HepG2 (cell line): ENCODE measurements around the gene UBAP1L. TPM values are rescaled to one million over a fixed set of nuclear protein-coding genes. Genes with fewer than 3 reads are reported as not detected.

Experiments
- ATAC-seq: fragments of 200-7000 bp; cut with Tn5 transposase; 3 replicates; pipeline ENCODE4 v1.9.1; 2020; ENCODE audit warnings: mild to moderate bottlenecking, moderate library complexity
- BruUV-seq: library from RNA; stranded (reverse); fragments of 400-500 nt; replicated peaks from 2 replicates; lab custom pipeline; 2021; lab: Mats Ljungman, UMichigan
- CTCF ChIA-PET: fragments of 300-600 bp; formaldehyde crosslinking; extraction: SDS; loops from one replicate; lab custom pipeline; 2021; ENCODE audit warnings: low total read pairs, inconsistent platforms, low intra/inter-chr PET ratio; lab: Yijun Ruan, JAX
- POLR2A ChIA-PET: fragments of 350-600 bp; sonication (Branson Sonifier 250); formaldehyde crosslinking; loops from one replicate; lab custom pipeline; 2020; ENCODE audit warnings: antibody characterized with exemption, inconsistent platforms; lab: Yijun Ruan, JAX
- DNase-seq: peaks from one replicate; pipeline ENCODE4 v3.0.0-alpha.2; 2015; ENCODE audit warnings: low spot score
- FAIRE-seq: peaks from 3 replicates; lab custom pipeline; 2011; peaks lifted over from hg19 to GRCh38; lab: Jason Lieb, UNC
- H2AFZ ChIP-seq: one replicate; pipeline ENCODE4 v1.6.1; 2011; ENCODE audit warnings: low read length, inconsistent platforms
- H3K27ac ChIP-seq: fragments of 300-600 bp; 3 replicates; pipeline ENCODE4 v1.8.0; 2011; ENCODE audit warnings: mixed run types, mild to moderate bottlenecking, mixed read lengths, low read length, inconsistent platforms; ENCODE audit not compliant: insufficient read depth; ENCODE audit errors: extremely low read length
- H3K27me3 ChIP-seq, 2 experiments: fragments of 200-600 bp in 1 of 2; 2 replicates in 1 of 2; 3 replicates in 1 of 2; pipeline versions ENCODE4 v1.6.0 to v1.8.0; 2011; ENCODE audit warnings: low read length in 2 of 2, mild to moderate bottlenecking in 2 of 2, moderate library complexity in 2 of 2, inconsistent platforms in 1 of 2; ENCODE audit not compliant: insufficient read depth in 2 of 2, control insufficient read depth in 1 of 2
- H3K36me3 ChIP-seq, 2 experiments: fragments of 200-600 bp in 1 of 2; replicated peaks in 1 of 2; 2 replicates in 1 of 2; 3 replicates in 1 of 2; pipeline versions ENCODE4 v1.5.1 to v1.8.0; 2011; ENCODE audit warnings: low read length in 2 of 2, inconsistent platforms in 1 of 2; ENCODE audit not compliant: insufficient read depth in 2 of 2, control insufficient read depth in 1 of 2
- H3K4me1 ChIP-seq: 2 replicates; pipeline ENCODE4 v1.5.1; 2012; ENCODE audit warnings: low read length, inconsistent platforms; ENCODE audit not compliant: insufficient read depth
- H3K4me2 ChIP-seq: 2 replicates; pipeline ENCODE4 v1.6.0; 2011; ENCODE audit warnings: low read depth, low read length, inconsistent platforms
- H3K4me3 ChIP-seq, 3 experiments: fragments of 200-600 bp in 1 of 3; sonication (generic), shearing (Covaris generic) in 1 of 3; replicated peaks in 1 of 3; 2 replicates each; pipeline ENCODE4 v1.5.1; 2011 to 2016; ENCODE audit warnings: low read length in 3 of 3, inconsistent platforms in 2 of 3, low read depth in 2 of 3, mild to moderate bottlenecking in 2 of 3, control low read depth in 1 of 3, mixed read lengths in 1 of 3; ENCODE audit not compliant: insufficient read depth in 1 of 3
- H3K79me2 ChIP-seq: one replicate; pipeline ENCODE4 v1.6.1; 2011; ENCODE audit warnings: low read length, inconsistent platforms; ENCODE audit not compliant: insufficient read depth
- H3K9ac ChIP-seq: 2 replicates; pipeline ENCODE4 v1.6.0; 2011; ENCODE audit warnings: mild to moderate bottlenecking, low read depth, low read length, inconsistent platforms; ENCODE audit not compliant: insufficient read depth
- H3K9me3 ChIP-seq: 2 replicates; pipeline ENCODE4 v1.5.1; 2012; ENCODE audit warnings: mild to moderate bottlenecking, low read length
- H4K20me1 ChIP-seq: 2 replicates; pipeline ENCODE4 v1.6.0; 2011; ENCODE audit warnings: inconsistent platforms, mild to moderate bottlenecking, low read length, moderate library complexity; ENCODE audit not compliant: insufficient read depth
- CENPX ChIP-seq: sonication (generic); formaldehyde crosslinking; IDR thresholded peaks from 2 replicates; pipeline ENCODE4 v1.9.0; 2021; ENCODE audit warnings: mild to moderate bottlenecking, missing genetic modification reagents, moderate library complexity
- HOXA3 ChIP-seq: sonication (generic); formaldehyde crosslinking; IDR thresholded peaks from 2 replicates; pipeline ENCODE4 v1.5.0; 2020; ENCODE audit warnings: missing genetic modification reagents
- STAG1 ChIP-seq: sonication (generic); formaldehyde crosslinking; IDR thresholded peaks from 2 replicates; pipeline ENCODE4 v1.4.0; 2020; ENCODE audit warnings: missing genetic modification reagents
- ZBTB38 ChIP-seq: sonication (generic); formaldehyde crosslinking; IDR thresholded peaks from 2 replicates; pipeline ENCODE4 v1.5.1; 2020; ENCODE audit warnings: mild to moderate bottlenecking, missing genetic modification reagents
- ZSCAN29 ChIP-seq: sonication (generic); formaldehyde crosslinking; conservative IDR thresholded peaks from 2 replicates; pipeline ENCODE4 v1.4.0; 2020; ENCODE audit warnings: mild to moderate bottlenecking, missing genetic modification reagents
- whole genome bisulfite sequencing: methylation state at CpG from one replicate; pipeline ENCODE4 v1.1.6; 2017; ENCODE audit warnings: low lambda C conversion rate; 5-methylcytosine and 5-hydroxymethylcytosine counted together
- in situ Hi-C: cut with HindIII; loops from 2 replicates; pipeline ENCODE4 v1.10.0; 2017; ENCODE audit warnings: low pct_unique_long_range_greater_than_20kb; ENCODE audit not compliant: extremely low pct_ligation_motif_present
- intact Hi-C: fragments of 100-400 bp; cut with micrococcal nuclease; formaldehyde crosslinking; loops from one replicate; pipeline ENCODE4 v1.10.0; 2022; ENCODE audit not compliant: unreplicated experiment
- polyA plus RNA-seq, 8 experiments: library from polyadenylated mRNA; depleted of rRNA in 3 of 8; stranded (reverse) in 7 of 8; unstranded in 1 of 8; fragments of >200 nt; fragmentation: Illumina TruSeq in 4 of 8; extraction: Trizol in 4 of 8; gene quantifications; 2 replicates each; pipeline versions ENCODE4 v1.2.1 to v1.2.3, GENCODE V29; 2011 to 2016; ENCODE audit warnings: low read depth in 4 of 8, missing spikeins in 1 of 8, mixed read lengths in 1 of 8; ENCODE audit not compliant: insufficient read depth in 1 of 8
- total RNA-seq, 5 experiments: library from RNA; depleted of rRNA; stranded (reverse); fragments of >200 nt; fragmentation: Illumina TruSeq; extraction: Trizol; gene quantifications; 2 replicates each; pipeline ENCODE4 v1.2.3, GENCODE V29; 2016; ENCODE audit warnings: low read depth in 1 of 5
- TF ChIP-seq, protein P1 (sequence below): sonication (generic); formaldehyde crosslinking; IDR thresholded peaks from 2 replicates; pipeline ENCODE4 v1.5.1; 2020; ENCODE audit warnings: mild to moderate bottlenecking, missing genetic modification reagents, moderate library complexity
- TF ChIP-seq, protein P2 (sequence below): sonication (generic); formaldehyde crosslinking; IDR thresholded peaks from 2 replicates; pipeline ENCODE4 v1.5.0; 2020; ENCODE audit warnings: mild to moderate bottlenecking, missing genetic modification reagents, moderate library complexity
- TF ChIP-seq, protein P3 (sequence below): sonication (generic); formaldehyde crosslinking; IDR thresholded peaks from 2 replicates; pipeline ENCODE4 v1.8.0; 2022; ENCODE audit warnings: missing genetic modification reagents, mild to moderate bottlenecking, moderate library complexity, borderline replicate concordance

Gene UBAP1L
- total and polyA plus RNA-seq, 2 of the 13 experiments (the other 11 are each of a cell fraction or from before 2014, with no cell fraction given): 0.86 to 1.4 TPM

DNA sequence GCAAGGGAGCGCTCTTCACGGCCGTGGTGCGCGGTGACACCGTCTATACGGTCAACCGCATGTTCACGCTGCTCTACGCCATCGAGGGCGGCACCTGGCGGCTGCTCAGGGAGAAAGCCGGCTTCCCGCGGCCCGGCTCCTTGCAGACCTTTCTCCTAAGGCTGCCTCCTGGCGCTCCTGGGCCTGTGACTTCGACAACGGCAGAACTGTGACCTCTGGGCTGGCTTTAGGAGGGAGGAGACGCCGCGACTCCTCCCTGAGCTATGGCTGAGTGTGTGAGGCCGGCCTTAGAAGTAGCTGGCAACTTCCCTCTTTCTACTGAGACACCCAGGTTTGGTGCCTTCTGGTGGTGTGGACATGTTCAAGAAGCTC lies 37.0 kb downstream of the UBAP1L start:
- Histone ChIP-seq H3K36me3 (no peaks in the 10 kb centered on the region), H3K9me3 (no peaks in the 10 kb centered on the region), H3K79me2 (no peaks in the 10 kb centered on the region), H2AFZ (no peak overlapping the region), H4K20me1 (no peaks in the 10 kb centered on the region), H3K4me2 (no peak overlapping the region), H3K27me3 (peaks cover 0 to 9% of the 10 kb centered on the region in 2 experiments; a peak in 2 of 5 replicates), H3K9ac (no peak overlapping the region), H3K4me3 (no peak overlapping the region), H3K27ac (no peak overlapping the region), H3K4me1 (peaks cover 41% of the 10 kb centered on the region)
- no TSS peak for BruUV-seq
- in situ Hi-C loops (no loop called here), intact Hi-C loops (loop anchor here (2.0 kb wide), 1 partner anchor 45 kb away; no protein-coding TSS in a partner anchor)
- CTCF ChIA-PET: interaction anchor here (1.8 to 2.7 kb wide), 2 partner anchors 24 to 44 kb away, joined by 5 to 9 read pairs; no protein-coding TSS in a partner anchor
- TF ChIP-seq, protein P1, sequence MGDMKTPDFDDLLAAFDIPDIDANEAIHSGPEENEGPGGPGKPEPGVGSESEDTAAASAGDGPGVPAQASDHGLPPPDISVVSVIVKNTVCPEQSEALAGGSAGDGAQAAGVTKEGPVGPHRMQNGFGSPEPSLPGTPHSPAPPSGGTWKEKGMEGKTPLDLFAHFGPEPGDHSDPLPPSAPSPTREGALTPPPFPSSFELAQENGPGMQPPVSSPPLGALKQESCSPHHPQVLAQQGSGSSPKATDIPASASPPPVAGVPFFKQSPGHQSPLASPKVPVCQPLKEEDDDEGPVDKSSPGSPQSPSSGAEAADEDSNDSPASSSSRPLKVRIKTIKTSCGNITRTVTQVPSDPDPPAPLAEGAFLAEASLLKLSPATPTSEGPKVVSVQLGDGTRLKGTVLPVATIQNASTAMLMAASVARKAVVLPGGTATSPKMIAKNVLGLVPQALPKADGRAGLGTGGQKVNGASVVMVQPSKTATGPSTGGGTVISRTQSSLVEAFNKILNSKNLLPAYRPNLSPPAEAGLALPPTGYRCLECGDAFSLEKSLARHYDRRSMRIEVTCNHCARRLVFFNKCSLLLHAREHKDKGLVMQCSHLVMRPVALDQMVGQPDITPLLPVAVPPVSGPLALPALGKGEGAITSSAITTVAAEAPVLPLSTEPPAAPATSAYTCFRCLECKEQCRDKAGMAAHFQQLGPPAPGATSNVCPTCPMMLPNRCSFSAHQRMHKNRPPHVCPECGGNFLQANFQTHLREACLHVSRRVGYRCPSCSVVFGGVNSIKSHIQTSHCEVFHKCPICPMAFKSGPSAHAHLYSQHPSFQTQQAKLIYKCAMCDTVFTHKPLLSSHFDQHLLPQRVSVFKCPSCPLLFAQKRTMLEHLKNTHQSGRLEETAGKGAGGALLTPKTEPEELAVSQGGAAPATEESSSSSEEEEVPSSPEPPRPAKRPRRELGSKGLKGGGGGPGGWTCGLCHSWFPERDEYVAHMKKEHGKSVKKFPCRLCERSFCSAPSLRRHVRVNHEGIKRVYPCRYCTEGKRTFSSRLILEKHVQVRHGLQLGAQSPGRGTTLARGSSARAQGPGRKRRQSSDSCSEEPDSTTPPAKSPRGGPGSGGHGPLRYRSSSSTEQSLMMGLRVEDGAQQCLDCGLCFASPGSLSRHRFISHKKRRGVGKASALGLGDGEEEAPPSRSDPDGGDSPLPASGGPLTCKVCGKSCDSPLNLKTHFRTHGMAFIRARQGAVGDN: peak; percentile 43; the same call in 1 of the 2 replicates
- TF ChIP-seq ZSCAN29: 0 out of 2 replicates have a peak, but pooled peaks have one; percentile 60
- TF ChIP-seq CENPX (CRISPR knock-in tag): no peak
- 0 out of 2 replicates have a peak, but pooled peaks have one; percentile 43 for TF ChIP-seq HOXA3
- TF ChIP-seq, protein P2, sequence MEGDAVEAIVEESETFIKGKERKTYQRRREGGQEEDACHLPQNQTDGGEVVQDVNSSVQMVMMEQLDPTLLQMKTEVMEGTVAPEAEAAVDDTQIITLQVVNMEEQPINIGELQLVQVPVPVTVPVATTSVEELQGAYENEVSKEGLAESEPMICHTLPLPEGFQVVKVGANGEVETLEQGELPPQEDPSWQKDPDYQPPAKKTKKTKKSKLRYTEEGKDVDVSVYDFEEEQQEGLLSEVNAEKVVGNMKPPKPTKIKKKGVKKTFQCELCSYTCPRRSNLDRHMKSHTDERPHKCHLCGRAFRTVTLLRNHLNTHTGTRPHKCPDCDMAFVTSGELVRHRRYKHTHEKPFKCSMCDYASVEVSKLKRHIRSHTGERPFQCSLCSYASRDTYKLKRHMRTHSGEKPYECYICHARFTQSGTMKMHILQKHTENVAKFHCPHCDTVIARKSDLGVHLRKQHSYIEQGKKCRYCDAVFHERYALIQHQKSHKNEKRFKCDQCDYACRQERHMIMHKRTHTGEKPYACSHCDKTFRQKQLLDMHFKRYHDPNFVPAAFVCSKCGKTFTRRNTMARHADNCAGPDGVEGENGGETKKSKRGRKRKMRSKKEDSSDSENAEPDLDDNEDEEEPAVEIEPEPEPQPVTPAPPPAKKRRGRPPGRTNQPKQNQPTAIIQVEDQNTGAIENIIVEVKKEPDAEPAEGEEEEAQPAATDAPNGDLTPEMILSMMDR (CRISPR knock-in tag): peak; percentile 50
- TF ChIP-seq STAG1: peak; percentile 31; the same call in 1 of the 2 replicates
- TF ChIP-seq, protein P3, sequence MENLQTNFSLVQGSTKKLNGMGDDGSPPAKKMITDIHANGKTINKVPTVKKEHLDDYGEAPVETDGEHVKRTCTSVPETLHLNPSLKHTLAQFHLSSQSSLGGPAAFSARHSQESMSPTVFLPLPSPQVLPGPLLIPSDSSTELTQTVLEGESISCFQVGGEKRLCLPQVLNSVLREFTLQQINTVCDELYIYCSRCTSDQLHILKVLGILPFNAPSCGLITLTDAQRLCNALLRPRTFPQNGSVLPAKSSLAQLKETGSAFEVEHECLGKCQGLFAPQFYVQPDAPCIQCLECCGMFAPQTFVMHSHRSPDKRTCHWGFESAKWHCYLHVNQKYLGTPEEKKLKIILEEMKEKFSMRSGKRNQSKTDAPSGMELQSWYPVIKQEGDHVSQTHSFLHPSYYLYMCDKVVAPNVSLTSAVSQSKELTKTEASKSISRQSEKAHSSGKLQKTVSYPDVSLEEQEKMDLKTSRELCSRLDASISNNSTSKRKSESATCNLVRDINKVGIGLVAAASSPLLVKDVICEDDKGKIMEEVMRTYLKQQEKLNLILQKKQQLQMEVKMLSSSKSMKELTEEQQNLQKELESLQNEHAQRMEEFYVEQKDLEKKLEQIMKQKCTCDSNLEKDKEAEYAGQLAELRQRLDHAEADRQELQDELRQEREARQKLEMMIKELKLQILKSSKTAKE (CRISPR knock-in tag): no peak
- TF ChIP-seq ZBTB38: 0 out of 2 replicates have a peak, but pooled peaks have one; percentile 26
- FAIRE-seq: no peak
- POLR2A ChIA-PET: no interaction called here
- ATAC-seq: no peak
- no peak for DNase-seq
- WGBS: 76% methylated on average over 24 of the region's 24 CpGs
